Neutrophil (primary cell): ENCODE data around the gene PLEKHG4B.

Experiments
- H3K27ac ChIP-seq: fragments of 200-600 bp; sonication (generic); 2 replicates; pipeline ENCODE4 v1.5.1; 2016; ENCODE audit warnings: mild to moderate bottlenecking, moderate library complexity
- H3K27me3 ChIP-seq: fragments of 200-600 bp; sonication (generic); 2 replicates; pipeline ENCODE4 v1.6.0; 2016; ENCODE audit warnings: mild to moderate bottlenecking
- H3K36me3 ChIP-seq: fragments of 200-600 bp; sonication (generic); 2 replicates; pipeline ENCODE4 v1.5.1; 2017
- H3K4me1 ChIP-seq, 2 experiments: fragments of 200-600 bp in 1 of 2; sonication (generic) in 1 of 2; 1 replicate in 1 of 2; 2 replicates in 1 of 2; pipeline versions ENCODE4 v1.5.1 to v1.6.1; 2013 to 2016; ENCODE audit warnings: low read depth in 1 of 2, low read length in 1 of 2, mild to moderate bottlenecking in 1 of 2, moderate library complexity in 1 of 2; ENCODE audit not compliant: control insufficient read depth in 1 of 2, insufficient read depth in 1 of 2
- H3K4me3 ChIP-seq, 2 experiments: fragments of 200-600 bp in 1 of 2; sonication (generic) in 1 of 2; 1 replicate in 1 of 2; 2 replicates in 1 of 2; pipeline ENCODE4 v1.5.1; 2013 to 2016; ENCODE audit warnings: low read depth in 1 of 2, low read length in 1 of 2, mild to moderate bottlenecking in 1 of 2, moderate library complexity in 1 of 2
- H3K9me3 ChIP-seq: fragments of 200-600 bp; sonication (generic); 2 replicates; pipeline ENCODE4 v1.5.1; 2016
- CTCF ChIP-seq: fragments of 200-600 bp; sonication (generic); IDR thresholded peaks from 2 replicates; pipeline ENCODE4 v1.5.1; 2016; ENCODE audit warnings: antibody characterized with exemption

Gene PLEKHG4B

GRCh38 chr5:153256-153655, 61.3 kb downstream of the PLEKHG4B start:
- no peak overlapping the region for H3K4me3 ChIP-seq
- H3K36me3 ChIP-seq = no peaks in the 10 kb centered on the region
- no peak for TF ChIP-seq CTCF
- H3K4me1 ChIP-seq = no peaks in the 10 kb centered on the region
- no peaks in the 10 kb centered on the region for H3K27me3 ChIP-seq
- no peak overlapping the region for H3K27ac ChIP-seq
- no peaks in the 10 kb centered on the region for H3K9me3 ChIP-seq

- no peaks in the 10 kb centered on the region for H3K36me3 ChIP-seq
- no peaks in the 10 kb centered on the region for H3K9me3 ChIP-seq
- no peak overlapping the region for H3K4me3 ChIP-seq
- H3K27ac ChIP-seq = no peak overlapping the region
- H3K27me3 ChIP-seq = peaks cover 4% of the 10 kb centered on the region
- no peak for TF ChIP-seq CTCF
- H3K4me1 ChIP-seq = no peaks in the 10 kb centered on the region
These were observed 62.3 kb downstream of the PLEKHG4B start for GRCh38 chr5:154236-154635.

GRCh38 chr5:154826-155225, 62.9 kb downstream of the PLEKHG4B start:
- no peak overlapping the region for H3K27ac ChIP-seq
- H3K27me3 ChIP-seq = peaks cover 10% of the 10 kb centered on the region
- H3K36me3 ChIP-seq = no peaks in the 10 kb centered on the region
- no peaks in the 10 kb centered on the region for H3K4me1 ChIP-seq
- no peaks in the 10 kb centered on the region for H3K9me3 ChIP-seq
- no peak overlapping the region for H3K4me3 ChIP-seq
- TF ChIP-seq CTCF = no peak

- no peaks in the 10 kb centered on the region for H3K36me3 ChIP-seq
- no peak overlapping the region for H3K27ac ChIP-seq
- no peak for TF ChIP-seq CTCF
- no peaks in the 10 kb centered on the region for H3K4me1 ChIP-seq
- H3K27me3 ChIP-seq = peaks cover 19% of the 10 kb centered on the region
- H3K9me3 ChIP-seq = no peaks in the 10 kb centered on the region
- no peak overlapping the region for H3K4me3 ChIP-seq
These were observed 63.9 kb downstream of the PLEKHG4B start for GRCh38 chr5:155651-156410.

- peaks cover 19% of the 10 kb centered on the region for H3K27me3 ChIP-seq
- no peaks in the 10 kb centered on the region for H3K36me3 ChIP-seq
- no peaks in the 10 kb centered on the region for H3K9me3 ChIP-seq
- no peak overlapping the region for H3K27ac ChIP-seq
- H3K4me1 ChIP-seq = no peaks in the 10 kb centered on the region
- TF ChIP-seq CTCF = no peak
- no peak overlapping the region for H3K4me3 ChIP-seq
These were observed 64.6 kb downstream of the PLEKHG4B start for GRCh38 chr5:156411-157072.
